B cell (primary cell): ENCODE measurements around the gene RBPJ.

Experiments
- EZH2 ChIP-seq: IDR thresholded peaks from 2 replicates; pipeline ENCODE4 v1.6.1; 2012; ENCODE audit warnings: borderline replicate concordance, low read depth, mild to moderate bottlenecking, moderate library complexity, low read length; ENCODE audit not compliant: insufficient read depth, poor library complexity, severe bottlenecking
- TF ChIP-seq, protein P1 (sequence below): fragments of 200-600 bp; IDR thresholded peaks from one replicate; pipeline ENCODE4 v1.8.0; 2022; ENCODE audit warnings: antibody characterized with exemption, mild to moderate bottlenecking

DNA sequence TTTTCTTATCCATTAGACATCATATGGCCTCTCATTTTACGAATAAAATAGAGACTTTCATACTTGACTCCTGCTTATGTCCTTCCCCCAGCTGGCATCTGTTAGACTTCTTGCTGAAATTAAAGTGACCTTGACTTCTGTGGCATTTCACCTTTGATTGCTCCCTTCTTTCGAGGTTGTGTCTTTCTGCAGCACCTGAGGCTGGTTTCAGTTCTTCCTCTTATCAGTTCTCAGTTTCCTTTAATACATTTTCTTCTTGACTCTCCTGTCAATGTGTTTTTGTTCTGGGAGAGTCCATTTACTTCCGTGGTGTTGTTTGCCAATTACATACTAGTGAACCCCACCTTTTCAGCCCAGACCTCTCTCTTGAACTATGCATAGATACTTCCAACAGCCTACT, 81.6 kb downstream of the RBPJ start:
- TF ChIP-seq, protein P1, sequence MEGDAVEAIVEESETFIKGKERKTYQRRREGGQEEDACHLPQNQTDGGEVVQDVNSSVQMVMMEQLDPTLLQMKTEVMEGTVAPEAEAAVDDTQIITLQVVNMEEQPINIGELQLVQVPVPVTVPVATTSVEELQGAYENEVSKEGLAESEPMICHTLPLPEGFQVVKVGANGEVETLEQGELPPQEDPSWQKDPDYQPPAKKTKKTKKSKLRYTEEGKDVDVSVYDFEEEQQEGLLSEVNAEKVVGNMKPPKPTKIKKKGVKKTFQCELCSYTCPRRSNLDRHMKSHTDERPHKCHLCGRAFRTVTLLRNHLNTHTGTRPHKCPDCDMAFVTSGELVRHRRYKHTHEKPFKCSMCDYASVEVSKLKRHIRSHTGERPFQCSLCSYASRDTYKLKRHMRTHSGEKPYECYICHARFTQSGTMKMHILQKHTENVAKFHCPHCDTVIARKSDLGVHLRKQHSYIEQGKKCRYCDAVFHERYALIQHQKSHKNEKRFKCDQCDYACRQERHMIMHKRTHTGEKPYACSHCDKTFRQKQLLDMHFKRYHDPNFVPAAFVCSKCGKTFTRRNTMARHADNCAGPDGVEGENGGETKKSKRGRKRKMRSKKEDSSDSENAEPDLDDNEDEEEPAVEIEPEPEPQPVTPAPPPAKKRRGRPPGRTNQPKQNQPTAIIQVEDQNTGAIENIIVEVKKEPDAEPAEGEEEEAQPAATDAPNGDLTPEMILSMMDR = no peak
- TF ChIP-seq EZH2 = no peak
